K562 (cell line): ENCODE data around the gene GATAD2B. TPM values are rescaled to one million over a fixed set of nuclear protein-coding genes. Genes with fewer than 3 reads are reported as not detected.
A peak's percentile ranks its signal among the peaks of the same experiment; 100 is the strongest.

Experiments used
- ARID2 ChIP-seq: fragments of 450-650 bp; IDR thresholded peaks from 2 replicates; pipeline ENCODE4 v1.6.1; 2017; ENCODE audit warnings: antibody characterized with exemption, mild to moderate bottlenecking
- BACH1 ChIP-seq: fragments of 200-800 bp; sonication (Bioruptor generic); IDR thresholded peaks from 2 replicates; pipeline ENCODE4 v1.6.1; 2016; ENCODE audit warnings: missing genetic modification characterization, missing compliant biosample characterization
- FUS ChIP-seq: fragments of 200-400 bp; formaldehyde crosslinking; optimal IDR thresholded peaks from 2 replicates; pipeline ENCODE3; 2017; ENCODE audit warnings: low read depth, low read length
- KAT8 ChIP-seq: fragments of 450-650 bp; IDR thresholded peaks from 2 replicates; pipeline ENCODE4 v1.6.1; 2016; ENCODE audit warnings: low read depth, mild to moderate bottlenecking
- LARP7 ChIP-seq: fragments of 450-650 bp; IDR thresholded peaks from 2 replicates; pipeline ENCODE4 v1.6.1; 2016
- NR1H2 ChIP-seq: sonication (generic); formaldehyde crosslinking; IDR thresholded peaks from 2 replicates; pipeline ENCODE4 v1.4.0; 2020; ENCODE audit warnings: mild to moderate bottlenecking, missing genetic modification reagents
- SREBF2 ChIP-seq: sonication (generic); formaldehyde crosslinking; IDR thresholded peaks from 2 replicates; pipeline ENCODE4 v1.4.0; 2020; ENCODE audit warnings: mild to moderate bottlenecking, missing genetic modification reagents
- polyA plus RNA-seq, 8 experiments: library from polyadenylated mRNA; depleted of rRNA in 4 of 8; stranded (reverse) in 5 of 8; unstranded in 3 of 8; fragments of >200 nt; fragmentation: Nextera tagmentation in 2 of 8; fragmentation: Illumina TruSeq in 1 of 8; extraction: Ambion mirVana in 2 of 8; extraction: Trizol in 1 of 8; gene quantifications; 2 replicates each; pipeline versions ENCODE4 v1.2.1 to v1.2.3, GENCODE V29; 2011 to 2014; ENCODE audit warnings: inconsistent platforms in 1 of 8, missing spikeins in 1 of 8
- total RNA-seq, 7 experiments: library from RNA; depleted of rRNA in 6 of 7; stranded (reverse); fragments of >200 nt in 6 of 7; fragmentation: Illumina TruSeq in 2 of 7; extraction: Trizol in 2 of 7; gene quantifications; 2 replicates each; pipeline versions ENCODE4 v1.2.1 to v1.2.3, GENCODE V29; 2011 to 2021; ENCODE audit warnings: low replicate concordance in 1 of 7
- TF ChIP-seq, protein P1 (sequence below): fragments of 450-650 bp; IDR thresholded peaks from one replicate; pipeline ENCODE4 v1.6.1; 2018; ENCODE audit warnings: mild to moderate bottlenecking, moderate library complexity; ENCODE audit not compliant: partially characterized antibody
- TF ChIP-seq, protein P2 (sequence below): fragments of 250-450 bp; sonication (Bioruptor Pico); IDR thresholded peaks from 2 replicates; pipeline ENCODE4 v1.4.0; 2020; ENCODE audit warnings: mild to moderate bottlenecking, moderate library complexity, borderline replicate concordance
- TF ChIP-seq, protein P3 (sequence below), 3 experiments: fragments of 200-800 bp in 1 of 3; fragments of 250-450 bp in 1 of 3; fragments of 450-650 bp in 1 of 3; sonication (Bioruptor Pico) in 1 of 3; sonication (Bioruptor generic) in 1 of 3; formaldehyde crosslinking in 1 of 3; IDR thresholded peaks; 2 replicates each; pipeline versions ENCODE4 v1.6.1 to v1.8.0; 2016 to 2022; ENCODE audit warnings: mild to moderate bottlenecking in 2 of 3, missing genetic modification characterization in 2 of 3, missing compliant biosample characterization in 1 of 3, moderate library complexity in 1 of 3
- TF ChIP-seq, protein P4 (sequence below): sonication (generic); formaldehyde crosslinking; IDR thresholded peaks from 2 replicates; pipeline ENCODE4 v1.8.1; 2023; ENCODE audit warnings: missing genetic modification reagents, mild to moderate bottlenecking, borderline replicate concordance

GATAD2B gene
- total and polyA plus RNA-seq, 9 of the 15 experiments (the other 6 are each of a cell fraction or from before 2014, with no cell fraction given) = 1.5 to 40.2 (median 4.9) TPM

- no peak for TF ChIP-seq KAT8
- TF ChIP-seq, protein P1, sequence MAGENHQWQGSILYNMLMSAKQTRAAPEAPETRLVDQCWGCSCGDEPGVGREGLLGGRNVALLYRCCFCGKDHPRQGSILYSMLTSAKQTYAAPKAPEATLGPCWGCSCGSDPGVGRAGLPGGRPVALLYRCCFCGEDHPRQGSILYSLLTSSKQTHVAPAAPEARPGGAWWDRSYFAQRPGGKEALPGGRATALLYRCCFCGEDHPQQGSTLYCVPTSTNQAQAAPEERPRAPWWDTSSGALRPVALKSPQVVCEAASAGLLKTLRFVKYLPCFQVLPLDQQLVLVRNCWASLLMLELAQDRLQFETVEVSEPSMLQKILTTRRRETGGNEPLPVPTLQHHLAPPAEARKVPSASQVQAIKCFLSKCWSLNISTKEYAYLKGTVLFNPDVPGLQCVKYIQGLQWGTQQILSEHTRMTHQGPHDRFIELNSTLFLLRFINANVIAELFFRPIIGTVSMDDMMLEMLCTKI = no peak
- TF ChIP-seq FUS = no peak
- no peak for TF ChIP-seq ARID2
- TF ChIP-seq BACH1 = no peak
- no peak for TF ChIP-seq SREBF2 (CRISPR knock-in tag)
- TF ChIP-seq, protein P2, sequence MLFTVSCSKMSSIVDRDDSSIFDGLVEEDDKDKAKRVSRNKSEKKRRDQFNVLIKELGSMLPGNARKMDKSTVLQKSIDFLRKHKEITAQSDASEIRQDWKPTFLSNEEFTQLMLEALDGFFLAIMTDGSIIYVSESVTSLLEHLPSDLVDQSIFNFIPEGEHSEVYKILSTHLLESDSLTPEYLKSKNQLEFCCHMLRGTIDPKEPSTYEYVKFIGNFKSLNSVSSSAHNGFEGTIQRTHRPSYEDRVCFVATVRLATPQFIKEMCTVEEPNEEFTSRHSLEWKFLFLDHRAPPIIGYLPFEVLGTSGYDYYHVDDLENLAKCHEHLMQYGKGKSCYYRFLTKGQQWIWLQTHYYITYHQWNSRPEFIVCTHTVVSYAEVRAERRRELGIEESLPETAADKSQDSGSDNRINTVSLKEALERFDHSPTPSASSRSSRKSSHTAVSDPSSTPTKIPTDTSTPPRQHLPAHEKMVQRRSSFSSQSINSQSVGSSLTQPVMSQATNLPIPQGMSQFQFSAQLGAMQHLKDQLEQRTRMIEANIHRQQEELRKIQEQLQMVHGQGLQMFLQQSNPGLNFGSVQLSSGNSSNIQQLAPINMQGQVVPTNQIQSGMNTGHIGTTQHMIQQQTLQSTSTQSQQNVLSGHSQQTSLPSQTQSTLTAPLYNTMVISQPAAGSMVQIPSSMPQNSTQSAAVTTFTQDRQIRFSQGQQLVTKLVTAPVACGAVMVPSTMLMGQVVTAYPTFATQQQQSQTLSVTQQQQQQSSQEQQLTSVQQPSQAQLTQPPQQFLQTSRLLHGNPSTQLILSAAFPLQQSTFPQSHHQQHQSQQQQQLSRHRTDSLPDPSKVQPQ = no peak
- TF ChIP-seq, protein P3, sequence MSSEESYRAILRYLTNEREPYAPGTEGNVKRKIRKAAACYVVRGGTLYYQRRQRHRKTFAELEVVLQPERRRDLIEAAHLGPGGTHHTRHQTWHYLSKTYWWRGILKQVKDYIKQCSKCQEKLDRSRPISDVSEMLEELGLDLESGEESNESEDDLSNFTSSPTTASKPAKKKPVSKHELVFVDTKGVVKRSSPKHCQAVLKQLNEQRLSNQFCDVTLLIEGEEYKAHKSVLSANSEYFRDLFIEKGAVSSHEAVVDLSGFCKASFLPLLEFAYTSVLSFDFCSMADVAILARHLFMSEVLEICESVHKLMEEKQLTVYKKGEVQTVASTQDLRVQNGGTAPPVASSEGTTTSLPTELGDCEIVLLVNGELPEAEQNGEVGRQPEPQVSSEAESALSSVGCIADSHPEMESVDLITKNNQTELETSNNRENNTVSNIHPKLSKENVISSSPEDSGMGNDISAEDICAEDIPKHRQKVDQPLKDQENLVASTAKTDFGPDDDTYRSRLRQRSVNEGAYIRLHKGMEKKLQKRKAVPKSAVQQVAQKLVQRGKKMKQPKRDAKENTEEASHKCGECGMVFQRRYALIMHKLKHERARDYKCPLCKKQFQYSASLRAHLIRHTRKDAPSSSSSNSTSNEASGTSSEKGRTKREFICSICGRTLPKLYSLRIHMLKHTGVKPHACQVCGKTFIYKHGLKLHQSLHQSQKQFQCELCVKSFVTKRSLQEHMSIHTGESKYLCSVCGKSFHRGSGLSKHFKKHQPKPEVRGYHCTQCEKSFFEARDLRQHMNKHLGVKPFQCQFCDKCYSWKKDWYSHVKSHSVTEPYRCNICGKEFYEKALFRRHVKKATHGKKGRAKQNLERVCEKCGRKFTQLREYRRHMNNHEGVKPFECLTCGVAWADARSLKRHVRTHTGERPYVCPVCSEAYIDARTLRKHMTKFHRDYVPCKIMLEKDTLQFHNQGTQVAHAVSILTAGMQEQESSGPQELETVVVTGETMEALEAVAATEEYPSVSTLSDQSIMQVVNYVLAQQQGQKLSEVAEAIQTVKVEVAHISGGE (CRISPR knock-in tag; IDR thresholded peaks at IDR 0.05) = peak in 2 of 3 experiments; percentile 65 to 92; a peak in 3 of 6 replicates
- TF ChIP-seq, protein P4, sequence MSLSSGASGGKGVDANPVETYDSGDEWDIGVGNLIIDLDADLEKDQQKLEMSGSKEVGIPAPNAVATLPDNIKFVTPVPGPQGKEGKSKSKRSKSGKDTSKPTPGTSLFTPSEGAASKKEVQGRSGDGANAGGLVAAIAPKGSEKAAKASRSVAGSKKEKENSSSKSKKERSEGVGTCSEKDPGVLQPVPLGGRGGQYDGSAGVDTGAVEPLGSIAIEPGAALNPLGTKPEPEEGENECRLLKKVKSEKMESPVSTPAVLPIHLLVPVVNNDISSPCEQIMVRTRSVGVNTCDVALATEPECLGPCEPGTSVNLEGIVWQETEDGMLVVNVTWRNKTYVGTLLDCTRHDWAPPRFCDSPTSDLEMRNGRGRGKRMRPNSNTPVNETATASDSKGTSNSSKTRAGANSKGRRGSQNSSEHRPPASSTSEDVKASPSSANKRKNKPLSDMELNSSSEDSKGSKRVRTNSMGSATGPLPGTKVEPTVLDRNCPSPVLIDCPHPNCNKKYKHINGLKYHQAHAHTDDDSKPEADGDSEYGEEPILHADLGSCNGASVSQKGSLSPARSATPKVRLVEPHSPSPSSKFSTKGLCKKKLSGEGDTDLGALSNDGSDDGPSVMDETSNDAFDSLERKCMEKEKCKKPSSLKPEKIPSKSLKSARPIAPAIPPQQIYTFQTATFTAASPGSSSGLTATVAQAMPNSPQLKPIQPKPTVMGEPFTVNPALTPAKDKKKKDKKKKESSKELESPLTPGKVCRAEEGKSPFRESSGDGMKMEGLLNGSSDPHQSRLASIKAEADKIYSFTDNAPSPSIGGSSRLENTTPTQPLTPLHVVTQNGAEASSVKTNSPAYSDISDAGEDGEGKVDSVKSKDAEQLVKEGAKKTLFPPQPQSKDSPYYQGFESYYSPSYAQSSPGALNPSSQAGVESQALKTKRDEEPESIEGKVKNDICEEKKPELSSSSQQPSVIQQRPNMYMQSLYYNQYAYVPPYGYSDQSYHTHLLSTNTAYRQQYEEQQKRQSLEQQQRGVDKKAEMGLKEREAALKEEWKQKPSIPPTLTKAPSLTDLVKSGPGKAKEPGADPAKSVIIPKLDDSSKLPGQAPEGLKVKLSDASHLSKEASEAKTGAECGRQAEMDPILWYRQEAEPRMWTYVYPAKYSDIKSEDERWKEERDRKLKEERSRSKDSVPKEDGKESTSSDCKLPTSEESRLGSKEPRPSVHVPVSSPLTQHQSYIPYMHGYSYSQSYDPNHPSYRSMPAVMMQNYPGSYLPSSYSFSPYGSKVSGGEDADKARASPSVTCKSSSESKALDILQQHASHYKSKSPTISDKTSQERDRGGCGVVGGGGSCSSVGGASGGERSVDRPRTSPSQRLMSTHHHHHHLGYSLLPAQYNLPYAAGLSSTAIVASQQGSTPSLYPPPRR = no peak
- no peak for TF ChIP-seq LARP7
- TF ChIP-seq NR1H2 (CRISPR knock-in tag) = no peak
These were observed 23.2 kb upstream of the GATAD2B start (continued) for GRCh38 chr1:153945795-153946621.
